ENCODE data around the gene TSPAN9.

Gene TSPAN9

DNA sequence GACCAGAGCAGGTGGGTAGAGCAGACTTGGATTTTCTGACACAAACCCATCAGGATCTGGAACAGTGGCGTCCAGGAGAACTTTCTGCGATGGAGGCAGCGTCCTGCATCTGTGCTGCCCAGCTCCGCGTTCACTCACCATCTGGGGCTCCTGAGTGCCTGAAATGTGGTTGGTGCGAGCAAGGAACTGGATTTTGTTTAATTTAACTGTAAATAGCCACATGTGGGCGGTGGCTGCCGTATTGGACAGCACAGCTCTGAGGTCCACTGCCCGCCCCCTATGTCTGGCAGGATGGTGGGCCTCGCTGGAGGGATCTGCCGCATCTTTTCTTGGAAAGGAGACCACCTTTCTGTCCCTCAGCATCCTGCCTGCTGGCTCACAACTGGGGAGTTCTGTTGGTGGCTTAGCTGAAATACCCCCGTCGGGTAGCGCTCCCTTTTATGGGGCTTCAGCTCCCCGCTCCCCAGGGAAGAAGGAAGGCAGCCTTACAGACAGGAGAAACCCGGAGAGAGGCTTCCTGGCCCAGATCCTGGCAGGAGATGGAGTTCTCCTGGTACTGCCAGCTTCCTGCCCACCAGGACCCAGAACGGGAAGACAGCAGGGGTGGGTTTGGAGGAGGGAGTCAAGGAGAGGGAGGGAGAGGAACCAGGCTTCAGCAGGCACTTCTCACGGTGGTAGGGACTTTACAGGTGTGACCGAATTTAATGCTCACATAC is 228.9 kb downstream of the TSPAN9 start:
- FAIRE-seq = no peak

DNA sequence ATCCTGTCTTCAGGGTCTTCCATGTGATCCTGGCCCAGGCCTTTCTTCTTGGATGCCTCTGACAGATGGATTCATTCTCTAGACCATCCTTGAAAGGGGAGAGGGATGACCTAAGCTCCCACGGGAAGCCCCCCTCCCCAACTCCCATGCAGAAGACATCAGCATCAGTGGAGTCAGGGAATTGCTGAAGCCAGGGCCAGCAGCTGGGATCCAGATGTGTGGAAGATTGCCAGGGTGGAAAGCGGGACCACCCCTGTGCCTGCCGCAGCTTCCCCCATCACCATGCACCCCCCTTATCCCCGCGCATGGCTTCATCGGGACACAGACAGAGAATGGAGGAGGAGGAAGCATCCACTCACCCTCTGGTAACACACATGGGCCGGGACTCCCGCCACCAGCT is 230.2 kb downstream of the TSPAN9 start:
- FAIRE-seq = no peak

GRCh38 chr12:3308063-3308462 is 230.9 kb downstream of the TSPAN9 start:
- FAIRE-seq = no peak

- no peak for FAIRE-seq
Observed at GRCh38 chr12:3308609-3309008, 231.4 kb downstream of the TSPAN9 start.

- FAIRE-seq = no peak
Observed at GRCh38 chr12:3309805-3310204, 232.6 kb downstream of the TSPAN9 start.

GRCh38 chr12:3310271-3311026 is 233.3 kb downstream of the TSPAN9 start:
- FAIRE-seq = no peak

GRCh38 chr12:3311027-3311402 is 233.8 kb downstream of the TSPAN9 start:
- FAIRE-seq = no peak

DNA sequence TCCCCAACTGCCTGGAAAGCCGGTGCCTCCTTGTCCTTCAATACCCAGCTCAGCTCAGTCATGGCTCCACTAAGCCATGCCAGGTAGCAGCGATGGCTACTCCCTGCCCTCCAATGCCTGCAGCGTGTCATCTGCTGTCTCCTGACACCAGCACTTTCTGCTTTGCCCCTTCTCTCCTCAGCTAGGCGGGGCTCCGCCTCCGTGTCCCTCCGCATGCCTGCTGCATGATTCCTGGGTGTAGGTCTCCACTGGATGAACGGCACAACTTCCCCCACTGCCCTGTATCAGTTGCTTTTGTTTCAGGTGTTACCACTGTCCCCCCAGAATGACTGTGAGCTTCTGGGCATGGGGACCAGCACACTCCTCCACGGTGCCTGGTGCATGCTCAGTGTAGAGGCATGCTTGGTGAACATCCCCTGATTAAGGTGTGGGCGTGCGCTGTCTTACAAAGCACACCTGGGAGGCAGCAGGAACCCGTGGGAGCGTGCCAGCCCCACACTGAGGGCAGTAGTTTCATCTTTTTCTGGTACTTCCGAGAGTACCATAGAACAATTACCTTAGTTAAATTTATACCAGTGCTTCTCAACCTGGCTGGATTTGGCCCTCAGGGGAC is 234.4 kb downstream of the TSPAN9 start:
- FAIRE-seq = no peak

DNA sequence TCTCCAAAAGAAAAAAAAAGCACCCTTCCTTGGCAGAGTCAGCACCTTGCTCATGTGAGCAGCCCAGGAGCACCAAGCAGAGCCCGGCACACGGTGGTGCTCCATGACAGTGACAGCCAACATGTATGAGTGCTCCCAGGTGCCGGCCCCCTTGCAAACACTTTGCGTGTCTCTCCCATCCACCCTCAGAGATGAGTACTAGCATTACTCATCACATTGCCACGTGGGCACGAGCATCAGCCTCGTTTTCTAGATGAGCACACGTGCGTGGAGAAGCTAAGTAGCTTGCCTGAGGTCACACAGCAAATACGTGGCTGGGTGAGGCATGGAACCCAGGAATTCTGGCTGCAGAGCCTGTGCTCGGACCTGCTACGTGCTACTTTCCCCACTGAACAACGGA is 235.9 kb downstream of the TSPAN9 start:
- no peak for FAIRE-seq

GRCh38 chr12:3313675-3314663 is 236.8 kb downstream of the TSPAN9 start:
- no peak for FAIRE-seq

GRCh38 chr12:3315201-3315661 is 238.1 kb downstream of the TSPAN9 start:
- no peak for FAIRE-seq

- FAIRE-seq = no peak
Observed at GRCh38 chr12:3316776-3317480, 239.7 kb downstream of the TSPAN9 start.

DNA sequence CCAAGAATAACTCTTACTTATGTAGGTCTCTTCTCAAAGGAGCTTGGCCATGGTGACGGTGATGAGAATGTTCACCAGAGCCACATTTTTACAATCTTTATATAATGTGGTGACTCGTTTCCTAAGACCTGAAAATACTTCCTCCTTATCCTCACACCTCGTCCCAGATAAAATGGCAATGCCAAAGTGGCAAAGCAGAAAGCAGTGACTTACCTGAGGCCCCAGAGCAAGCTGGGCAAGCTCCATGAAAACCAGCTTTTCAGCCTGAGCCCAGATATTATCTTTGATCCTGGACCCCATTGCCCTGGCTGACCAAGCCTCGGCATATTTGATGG is 240.3 kb downstream of the TSPAN9 start:
- FAIRE-seq = no peak

GRCh38 chr12:3317841-3318501 is 240.8 kb downstream of the TSPAN9 start:
- no peak for FAIRE-seq

- no peak for FAIRE-seq
Observed at GRCh38 chr12:3319723-3320492, 242.7 kb downstream of the TSPAN9 start.

DNA sequence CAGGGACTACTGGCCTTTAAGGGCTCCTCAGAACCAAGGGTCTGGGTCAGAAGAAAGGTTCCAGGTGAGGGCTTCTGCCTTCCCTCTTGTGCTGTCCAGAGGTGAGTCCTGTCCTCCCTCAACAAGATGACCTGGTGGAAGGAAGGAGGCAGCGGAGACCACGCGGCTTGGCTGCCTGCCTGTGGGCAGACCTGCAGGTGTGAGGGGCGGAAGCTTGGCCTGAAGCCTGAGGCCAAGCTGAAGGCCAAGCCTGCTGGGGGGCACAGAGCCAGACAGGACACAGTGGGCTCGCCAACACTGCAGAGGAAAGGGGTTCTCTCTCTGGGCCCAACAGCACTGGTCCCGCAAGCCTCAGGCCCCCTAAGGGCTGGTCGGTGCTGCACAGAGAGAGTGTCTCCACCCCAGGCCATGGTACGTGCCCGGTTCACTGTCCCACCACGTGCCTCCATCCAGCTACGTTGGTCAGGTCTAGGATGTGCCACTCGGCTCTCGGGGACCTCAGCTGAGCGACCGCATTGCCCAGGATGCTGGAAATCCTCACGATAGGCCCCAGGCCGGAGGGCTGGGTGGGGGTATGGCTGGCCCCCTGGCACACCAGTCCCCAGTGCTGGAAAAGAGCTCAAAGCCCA is 243.8 kb downstream of the TSPAN9 start:
- no peak for FAIRE-seq

DNA sequence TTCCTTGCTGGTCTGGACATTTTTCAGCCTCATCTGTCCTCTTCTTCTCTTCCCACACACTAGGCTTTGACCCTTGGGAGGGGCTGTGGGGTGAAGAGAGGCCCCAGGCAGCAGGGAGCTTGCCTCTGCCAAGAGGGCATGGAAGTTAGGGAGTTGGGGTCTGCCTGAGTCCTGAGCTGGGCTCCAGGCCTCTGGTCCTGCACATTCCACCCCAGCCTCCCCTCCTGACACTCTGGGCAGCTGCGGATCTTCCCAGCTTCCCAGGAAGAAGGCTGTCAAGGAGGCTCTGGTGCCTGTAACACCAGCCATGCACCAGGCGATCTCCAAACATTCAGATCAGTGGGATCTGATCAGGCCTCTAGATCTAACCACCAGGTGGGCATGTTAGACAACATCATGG is 244.7 kb downstream of the TSPAN9 start:
- no peak for FAIRE-seq

DNA sequence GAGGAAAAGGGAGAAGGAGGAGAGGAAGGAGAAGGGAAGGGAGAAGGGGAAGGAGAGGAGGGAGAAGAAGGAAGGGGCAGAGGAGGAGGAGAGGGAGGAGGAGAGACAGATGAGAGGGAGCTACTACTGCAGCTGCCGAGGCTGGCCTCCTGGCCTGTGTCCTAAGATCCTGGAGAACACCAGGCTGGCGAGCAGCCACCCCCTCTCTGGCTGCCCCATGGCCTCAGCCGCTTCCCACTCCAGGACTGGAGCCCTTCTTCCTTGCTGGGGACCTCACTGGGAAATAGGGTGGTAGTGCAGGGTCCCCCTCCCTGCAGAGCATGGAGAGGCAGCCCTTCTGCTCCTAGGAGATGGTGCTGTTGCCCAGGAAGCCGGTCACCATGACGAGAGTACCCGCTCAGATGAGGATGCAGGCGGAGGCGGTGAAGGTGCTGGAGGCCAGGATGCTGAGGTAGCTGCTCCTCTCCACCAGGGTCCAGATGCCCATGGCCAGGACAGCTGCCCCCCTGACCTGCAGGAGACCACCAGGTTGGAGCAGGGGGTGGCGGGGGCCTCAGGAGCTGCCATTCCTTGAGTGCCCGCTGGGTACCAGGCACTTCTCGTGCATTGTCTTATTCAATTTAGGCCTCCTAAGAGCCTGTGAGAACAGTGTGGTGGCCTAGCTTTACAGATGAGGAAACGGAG is 246.0 kb downstream of the TSPAN9 start:
- FAIRE-seq = no peak

DNA sequence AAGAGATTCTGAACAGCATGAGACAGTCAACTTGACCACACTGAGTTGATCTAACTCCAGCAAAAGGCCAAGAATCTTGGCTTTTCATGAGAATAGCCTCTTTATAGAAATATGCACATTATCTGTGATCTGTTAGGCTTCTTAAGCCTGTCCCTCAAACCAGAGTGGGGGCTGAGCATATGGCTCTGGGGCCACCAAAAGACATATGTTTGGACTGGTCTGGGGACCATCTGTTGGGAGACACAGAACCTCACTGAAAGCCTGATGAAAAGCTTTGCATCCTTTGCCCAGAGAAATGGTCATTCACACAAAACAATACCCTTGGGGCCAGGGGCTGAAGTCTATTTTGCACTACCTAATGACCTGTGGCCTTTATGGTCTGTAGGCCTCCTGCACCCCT is 248.6 kb downstream of the TSPAN9 start:
- FAIRE-seq = no peak
